ENCODE results near the gene GEN1.

GRCh38 chr2:17713291-17713690 is 40.6 kb upstream of the GEN1 start:
- TF ChIP-seq POLR2A (IDR thresholded peaks at IDR 0.05; ENCODE audit: low read depth, low read length) (no peak), TAF1 (IDR thresholded peaks at IDR 0.05; ENCODE audit: borderline replicate concordance, low read depth, low read length) (no peak)

Data from GM12892 (cell line).